Spleen (tissue), 7 donors: ENCODE measurements around the gene CLASP1.

Experiments used
- POLR2A ChIP-seq, 3 donors: fragments of 450-650 bp; IDR thresholded peaks; one replicate each; pipeline ENCODE4 v1.5.1; 2017; ENCODE audit warnings: antibody characterized with exemption in 3 of 3, mild to moderate bottlenecking in 1 of 3
- POLR2AphosphoS5 ChIP-seq, 3 donors: sonication (generic); formaldehyde crosslinking; IDR thresholded peaks; one replicate each; pipeline ENCODE4 v1.5.1; 2017; ENCODE audit warnings: antibody characterized with exemption in 3 of 3
- TF ChIP-seq, protein P1 (sequence below), 11 experiments: fragments of 200-600 bp in 7 of 11; fragments of 450-650 bp in 4 of 11; sonication (generic) in 4 of 11; IDR thresholded peaks in 8 of 11; conservative IDR thresholded peaks in 3 of 11; 1 replicate in 7 of 11; 2 replicates in 4 of 11; pipeline versions ENCODE4 v1.4.0 to v1.8.0; 2016 to 2021; ENCODE audit warnings: antibody characterized with exemption in 11 of 11, inconsistent platforms in 4 of 11, mild to moderate bottlenecking in 1 of 11
- donor health status: DM: no; HTN: no; CAD: no; lungs with moderate emphysema.
- donor health status: DM: no; HTN: no; CAD: no.
- donor health status: DM: no; HTN: no; CAD: no.

DNA sequence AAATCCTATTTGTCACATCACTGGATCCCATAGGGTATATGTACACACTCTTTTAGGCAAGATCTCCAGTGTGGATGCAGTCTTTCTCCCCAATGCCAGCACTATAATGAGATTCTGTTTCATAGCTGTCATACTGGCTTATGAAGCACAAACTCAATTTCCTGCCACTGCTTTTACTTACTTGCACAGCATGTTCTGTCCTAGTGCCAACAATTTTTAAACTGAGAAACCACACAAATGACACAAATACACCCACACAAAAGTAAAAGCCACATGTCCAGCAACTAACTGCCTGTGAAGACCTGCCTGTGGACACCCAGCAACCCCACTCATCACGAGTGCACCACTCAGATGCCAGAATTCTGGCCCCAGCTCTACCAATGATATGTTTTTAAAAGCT, 148.2 kb downstream of the CLASP1 start:
- TF ChIP-seq, protein P1, sequence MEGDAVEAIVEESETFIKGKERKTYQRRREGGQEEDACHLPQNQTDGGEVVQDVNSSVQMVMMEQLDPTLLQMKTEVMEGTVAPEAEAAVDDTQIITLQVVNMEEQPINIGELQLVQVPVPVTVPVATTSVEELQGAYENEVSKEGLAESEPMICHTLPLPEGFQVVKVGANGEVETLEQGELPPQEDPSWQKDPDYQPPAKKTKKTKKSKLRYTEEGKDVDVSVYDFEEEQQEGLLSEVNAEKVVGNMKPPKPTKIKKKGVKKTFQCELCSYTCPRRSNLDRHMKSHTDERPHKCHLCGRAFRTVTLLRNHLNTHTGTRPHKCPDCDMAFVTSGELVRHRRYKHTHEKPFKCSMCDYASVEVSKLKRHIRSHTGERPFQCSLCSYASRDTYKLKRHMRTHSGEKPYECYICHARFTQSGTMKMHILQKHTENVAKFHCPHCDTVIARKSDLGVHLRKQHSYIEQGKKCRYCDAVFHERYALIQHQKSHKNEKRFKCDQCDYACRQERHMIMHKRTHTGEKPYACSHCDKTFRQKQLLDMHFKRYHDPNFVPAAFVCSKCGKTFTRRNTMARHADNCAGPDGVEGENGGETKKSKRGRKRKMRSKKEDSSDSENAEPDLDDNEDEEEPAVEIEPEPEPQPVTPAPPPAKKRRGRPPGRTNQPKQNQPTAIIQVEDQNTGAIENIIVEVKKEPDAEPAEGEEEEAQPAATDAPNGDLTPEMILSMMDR (IDR thresholded peaks at IDR 0.05 in 8 of 11, conservative IDR thresholded peaks at IDR 0.05 in 3 of 11), result no peak
- no peak for TF ChIP-seq POLR2A (IDR thresholded peaks at IDR 0.05)
- TF ChIP-seq POLR2AphosphoS5 (IDR thresholded peaks at IDR 0.05), result peak in 1 of 3 donors; percentile 15
